MM.1S (cell line): ENCODE data around the gene NELFB.

Source experiments
- DNase-seq: peaks from one replicate; pipeline ENCODE4 v3.0.0-alpha.2; 2015
- H2AFZ ChIP-seq: fragments of 300-600 bp; sonication (generic); 2 replicates; pipeline ENCODE4 v1.6.0; 2016; ENCODE audit warnings: antibody characterized with exemption, low read length
- H3F3A ChIP-seq: fragments of 300-600 bp; sonication (generic); 2 replicates; pipeline ENCODE4 v1.6.1; 2016; ENCODE audit warnings: mild to moderate bottlenecking, antibody characterized with exemption, low read length, moderate library complexity, mixed read lengths; ENCODE audit not compliant: insufficient read depth
- H3K27ac ChIP-seq: fragments of 300-600 bp; sonication (generic); 2 replicates; pipeline ENCODE4 v1.5.1; 2016; ENCODE audit warnings: mild to moderate bottlenecking, low read length
- H3K27me3 ChIP-seq: fragments of 300-600 bp; sonication (generic); replicated peaks from 2 replicates; pipeline ENCODE4 v1.6.0; 2016; ENCODE audit warnings: low read length; ENCODE audit not compliant: insufficient read depth
- H3K36me3 ChIP-seq: fragments of 300-600 bp; sonication (generic); replicated peaks from 2 replicates; pipeline ENCODE4 v1.6.1; 2016; ENCODE audit warnings: mild to moderate bottlenecking, low read length, mixed read lengths; ENCODE audit not compliant: insufficient read depth
- H3K4me1 ChIP-seq: fragments of 300-600 bp; sonication (generic); 2 replicates; pipeline ENCODE4 v1.6.1; 2016; ENCODE audit warnings: low read length, mixed read lengths
- H3K4me2 ChIP-seq: fragments of 300-600 bp; sonication (generic); 2 replicates; pipeline ENCODE4 v1.6.0; 2016; ENCODE audit warnings: low read depth, low read length
- H3K4me3 ChIP-seq: fragments of 300-600 bp; sonication (generic); 2 replicates; pipeline ENCODE4 v1.5.1; 2016; ENCODE audit warnings: low read length, mixed read lengths
- H3K79me2 ChIP-seq: fragments of 300-600 bp; sonication (generic); 2 replicates; pipeline ENCODE4 v1.6.1; 2016; ENCODE audit warnings: mixed run types, low read length, mixed read lengths
- H3K9ac ChIP-seq: fragments of 300-600 bp; sonication (generic); 2 replicates; pipeline ENCODE4 v1.6.1; 2016; ENCODE audit warnings: low read length, mixed read lengths
- H3K9me2 ChIP-seq: fragments of 300-600 bp; sonication (generic); replicated peaks from 2 replicates; pipeline ENCODE4 v1.6.1; 2016; ENCODE audit warnings: mild to moderate bottlenecking, low read length, mixed read lengths; ENCODE audit not compliant: insufficient read depth
- H3K9me3 ChIP-seq: fragments of 300-600 bp; sonication (generic); replicated peaks from 2 replicates; pipeline ENCODE4 v1.6.1; 2016; ENCODE audit warnings: mild to moderate bottlenecking, low read length, mixed read lengths; ENCODE audit not compliant: insufficient read depth
- H4K20me1 ChIP-seq: fragments of 300-600 bp; sonication (generic); 2 replicates; pipeline ENCODE4 v1.6.1; 2016; ENCODE audit warnings: mild to moderate bottlenecking, low read length, moderate library complexity, mixed read lengths; ENCODE audit not compliant: insufficient read depth
- EZH2 ChIP-seq: fragments of 300-600 bp; sonication (generic); optimal IDR thresholded peaks from 2 replicates; pipeline ENCODE3; 2017; ENCODE audit warnings: low read depth, mild to moderate bottlenecking, antibody characterized with exemption, low read length, mixed read lengths
- EZH2phosphoT487 ChIP-seq: fragments of 300-600 bp; sonication (generic); IDR thresholded peaks from 2 replicates; pipeline ENCODE4 v1.6.1; 2018; ENCODE audit warnings: antibody characterized with exemption, low read length
- TF ChIP-seq, protein P1 (sequence below): fragments of 300-600 bp; sonication (generic); IDR thresholded peaks from 2 replicates; pipeline ENCODE4 v1.5.1; 2016; ENCODE audit warnings: antibody characterized with exemption, low read length, mixed read lengths

The NELFB gene

GRCh38 chr9:137220317-137221094, 34.6 kb upstream of the NELFB start:
- no peak overlapping the region for H3K4me2 ChIP-seq

GRCh38 chr9:137221095-137221505, 34.0 kb upstream of the NELFB start:
- H3F3A ChIP-seq = no peaks in the 10 kb centered on the region; the same call in 1 of the 2 replicates
- no peak for DNase-seq
- H3K4me2 ChIP-seq = no peak overlapping the region
- no peaks in the 10 kb centered on the region for H3K79me2 ChIP-seq
- H3K27ac ChIP-seq = no peak overlapping the region
- no peaks in the 10 kb centered on the region for H3K9me3 ChIP-seq
- H3K27me3 ChIP-seq = no peaks in the 10 kb centered on the region
- no peaks in the 10 kb centered on the region for H4K20me1 ChIP-seq
- TF ChIP-seq, protein P1, sequence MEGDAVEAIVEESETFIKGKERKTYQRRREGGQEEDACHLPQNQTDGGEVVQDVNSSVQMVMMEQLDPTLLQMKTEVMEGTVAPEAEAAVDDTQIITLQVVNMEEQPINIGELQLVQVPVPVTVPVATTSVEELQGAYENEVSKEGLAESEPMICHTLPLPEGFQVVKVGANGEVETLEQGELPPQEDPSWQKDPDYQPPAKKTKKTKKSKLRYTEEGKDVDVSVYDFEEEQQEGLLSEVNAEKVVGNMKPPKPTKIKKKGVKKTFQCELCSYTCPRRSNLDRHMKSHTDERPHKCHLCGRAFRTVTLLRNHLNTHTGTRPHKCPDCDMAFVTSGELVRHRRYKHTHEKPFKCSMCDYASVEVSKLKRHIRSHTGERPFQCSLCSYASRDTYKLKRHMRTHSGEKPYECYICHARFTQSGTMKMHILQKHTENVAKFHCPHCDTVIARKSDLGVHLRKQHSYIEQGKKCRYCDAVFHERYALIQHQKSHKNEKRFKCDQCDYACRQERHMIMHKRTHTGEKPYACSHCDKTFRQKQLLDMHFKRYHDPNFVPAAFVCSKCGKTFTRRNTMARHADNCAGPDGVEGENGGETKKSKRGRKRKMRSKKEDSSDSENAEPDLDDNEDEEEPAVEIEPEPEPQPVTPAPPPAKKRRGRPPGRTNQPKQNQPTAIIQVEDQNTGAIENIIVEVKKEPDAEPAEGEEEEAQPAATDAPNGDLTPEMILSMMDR = no peak
- TF ChIP-seq EZH2phosphoT487 (no peak), EZH2 (no peak)
- no peak overlapping the region for H3K9ac ChIP-seq
- H3K4me3 ChIP-seq = no peak overlapping the region
- H3K9me2 ChIP-seq = no peaks in the 10 kb centered on the region
- peaks cover 9% of the 10 kb centered on the region; the same call in 1 of the 2 replicates for H3K4me1 ChIP-seq
- no peaks in the 10 kb centered on the region for H3K36me3 ChIP-seq
- no peak overlapping the region for H2AFZ ChIP-seq

More at GRCh38 chr9:137220317-137221094, 34.6 kb upstream of the NELFB start:
- no peaks in the 10 kb centered on the region for H4K20me1 ChIP-seq
- no peaks in the 10 kb centered on the region for H3K9me3 ChIP-seq
- H2AFZ ChIP-seq = no peak overlapping the region
- H3K4me1 ChIP-seq = peaks cover 9% of the 10 kb centered on the region; the same call in 1 of the 2 replicates
- no peaks in the 10 kb centered on the region for H3K79me2 ChIP-seq
- no peaks in the 10 kb centered on the region for H3K27me3 ChIP-seq
- TF ChIP-seq EZH2phosphoT487 (no peak), EZH2 (no peak)
- TF ChIP-seq, protein P1 = no peak
- no peaks in the 10 kb centered on the region for H3K9me2 ChIP-seq
- H3K4me3 ChIP-seq = no peak overlapping the region
- H3K9ac ChIP-seq = no peak overlapping the region
- no peaks in the 10 kb centered on the region for H3K36me3 ChIP-seq
- H3K27ac ChIP-seq = no peak overlapping the region
- H3F3A ChIP-seq = no peaks in the 10 kb centered on the region; the same call in 1 of the 2 replicates
- no peak for DNase-seq

DNA sequence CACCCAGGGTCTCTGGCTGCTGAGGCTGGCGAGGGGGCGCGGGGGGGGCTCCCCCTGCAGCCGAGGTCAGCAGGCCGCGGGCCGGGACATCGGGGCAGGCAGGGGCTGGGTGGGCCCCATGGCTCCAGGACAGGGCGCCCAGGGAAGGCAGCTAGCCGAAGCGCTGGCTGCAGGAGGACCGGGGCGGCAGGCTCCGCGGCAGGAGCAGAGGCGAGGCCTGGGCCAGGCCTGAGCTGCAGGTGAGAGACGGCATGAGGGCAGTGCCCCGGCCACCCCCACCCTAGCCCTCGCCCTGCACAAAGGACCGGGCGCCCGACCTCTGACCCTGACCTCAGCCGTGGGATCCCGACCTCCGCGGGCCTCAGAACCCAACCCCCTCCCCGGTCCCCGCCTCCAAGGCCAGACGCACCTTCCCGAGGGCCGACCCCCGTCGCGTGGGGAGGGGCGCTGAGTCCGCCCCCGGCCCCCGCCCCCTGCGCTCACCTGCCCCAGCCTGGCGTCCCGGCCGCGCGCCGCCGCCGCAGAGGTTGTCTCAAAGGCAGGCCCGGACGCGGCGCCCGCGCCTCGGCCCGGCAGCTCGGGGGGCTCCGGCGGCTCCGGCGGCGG, 33.5 kb upstream of the NELFB start:
- Histone ChIP-seq H2AFZ (no peak overlapping the region), H3K27me3 (no peaks in the 10 kb centered on the region), H3K9me3 (no peaks in the 10 kb centered on the region), H3F3A (no peaks in the 10 kb centered on the region; the same call in 1 of the 2 replicates), H3K4me3 (no peak overlapping the region), H3K79me2 (no peaks in the 10 kb centered on the region), H4K20me1 (no peaks in the 10 kb centered on the region), H3K36me3 (no peaks in the 10 kb centered on the region), H3K4me2 (no peak overlapping the region), H3K9ac (no peak overlapping the region), H3K27ac (no peak overlapping the region), H3K9me2 (no peaks in the 10 kb centered on the region), H3K4me1 (peaks cover 9% of the 10 kb centered on the region; the same call in 1 of the 2 replicates)
- TF ChIP-seq, protein P1 = no peak
- TF ChIP-seq EZH2phosphoT487 (no peak), EZH2 (no peak)
- no peak for DNase-seq
